GM18907 (cell line): ENCODE results near the gene SMIM32.

Experiments used
- ATAC-seq: cut with Tn5 transposase; IDR thresholded peaks from one replicate; pipeline ENCODE4 v1.9.1; 2021; ENCODE audit warnings: mild to moderate bottlenecking, moderate library complexity; ENCODE audit not compliant: unreplicated experiment

Gene SMIM32

DNA sequence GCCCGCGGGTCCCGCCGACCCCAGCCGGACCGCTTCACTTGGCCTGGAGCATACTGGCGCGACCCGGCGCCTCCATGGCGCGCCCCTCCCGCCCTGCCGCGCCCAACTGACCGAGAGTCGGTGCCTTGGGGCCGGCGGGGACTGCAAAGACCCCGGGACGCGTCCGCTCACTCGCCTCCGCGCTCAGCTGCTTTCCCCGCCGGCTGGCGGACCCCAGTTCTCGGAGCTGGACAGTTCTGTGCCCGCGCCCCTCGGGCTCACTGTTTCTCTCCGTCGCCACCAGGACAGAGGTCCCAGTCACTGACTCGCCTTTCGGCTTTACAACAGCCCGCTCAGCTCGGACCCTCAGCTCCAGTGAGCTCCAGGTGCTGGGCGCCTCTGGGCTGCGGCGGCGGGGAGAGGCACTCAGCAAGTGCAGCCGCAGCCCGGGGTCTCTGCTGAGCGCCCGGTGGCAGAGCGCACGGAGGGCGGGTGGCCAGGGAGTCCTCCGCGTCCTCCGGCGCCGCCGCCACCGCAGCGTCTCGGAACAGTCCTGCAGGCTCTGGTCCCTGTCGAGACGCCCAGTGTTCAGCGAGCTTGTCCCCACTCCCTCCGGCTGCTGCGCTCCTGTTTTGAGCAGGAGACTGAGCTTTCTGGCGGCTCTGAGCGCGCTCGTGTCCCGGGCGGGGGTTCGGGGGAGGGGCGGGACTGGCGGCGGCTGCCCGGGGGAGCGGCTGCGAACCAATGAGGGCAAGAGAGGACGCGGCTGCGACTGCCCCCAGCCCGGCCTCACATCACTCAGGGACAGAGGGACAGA, at the start of gene SMIM32:
Gene SMIM32 (minus strand): TSS at position 637 of the 796 bp plus-strand sequence. CDS start 638 bp downstream, outside the sequence.
- no peak for ATAC-seq

DNA sequence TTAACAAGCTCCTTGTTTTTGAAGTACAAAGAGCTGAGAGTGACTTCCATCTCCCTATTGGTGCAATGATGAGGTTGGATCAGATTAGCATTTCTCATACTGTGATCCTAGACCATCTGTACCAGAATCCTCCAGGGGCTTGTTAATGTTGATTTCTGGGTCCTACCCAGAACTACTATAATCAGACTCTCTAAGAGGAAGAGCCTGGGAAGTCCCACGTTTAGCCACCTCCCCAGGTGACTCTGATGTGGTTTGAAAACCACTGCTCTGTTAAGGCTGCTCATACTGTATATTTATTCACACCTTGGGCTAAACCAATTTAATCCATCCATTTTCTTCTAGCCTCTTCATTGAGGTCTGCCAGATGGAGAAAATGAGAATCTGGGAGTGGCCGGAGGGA, 49.6 kb upstream of the SMIM32 start:
- peak; percentile 82 for ATAC-seq

GRCh38 chr5:136242136-136242535, 49.2 kb upstream of the SMIM32 start:
- ATAC-seq = peak; percentile 66

DNA sequence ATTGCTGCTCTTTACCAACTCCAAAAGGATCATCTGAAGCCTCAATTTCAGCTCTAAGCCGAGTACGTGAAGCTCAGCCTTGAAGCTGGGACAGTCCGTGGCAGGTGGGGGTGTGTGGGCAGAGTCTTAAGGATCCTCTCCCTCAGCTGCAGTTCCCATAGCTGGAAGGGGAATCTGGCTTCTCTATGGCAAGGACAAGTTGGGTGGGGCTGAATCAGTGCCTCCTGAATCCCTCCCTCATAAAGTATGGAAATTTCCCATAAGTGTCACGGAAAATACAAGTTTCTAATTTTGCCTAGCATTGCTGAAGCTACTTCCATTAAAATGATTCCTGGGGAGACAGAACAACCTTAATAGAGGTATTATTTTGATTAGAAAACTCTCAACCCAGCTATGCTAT, 47.9 kb upstream of the SMIM32 start:
- ATAC-seq = no peak

DNA sequence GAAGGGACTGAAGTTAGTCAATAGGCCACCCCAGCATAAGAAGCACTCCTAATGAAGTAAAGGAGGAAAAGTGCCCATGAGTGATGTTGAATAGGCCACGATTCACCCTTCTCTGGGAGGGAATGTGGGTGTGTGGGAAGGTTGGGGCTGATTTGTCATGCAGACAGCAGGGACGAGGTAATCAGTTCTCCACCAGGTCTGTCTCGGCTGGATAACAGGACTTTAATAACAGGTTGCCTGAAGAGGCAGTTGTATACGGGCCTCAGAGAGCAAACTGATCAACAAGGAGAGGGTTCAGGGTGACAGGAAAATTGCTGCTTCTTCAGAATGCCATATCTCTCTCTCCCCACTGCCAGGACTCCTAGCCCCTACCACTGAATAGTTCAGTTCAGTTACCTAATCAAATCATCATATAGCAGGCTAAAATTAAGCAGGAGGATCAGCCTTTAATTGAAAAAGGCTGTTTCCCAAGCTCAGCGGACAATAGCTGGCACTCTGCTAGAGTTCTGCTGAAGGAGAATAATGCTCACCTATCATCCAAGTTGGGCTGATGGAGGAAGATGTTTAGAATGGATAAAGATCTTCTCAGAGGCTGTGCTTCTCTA, 43.6 kb upstream of the SMIM32 start:
- no peak for ATAC-seq

DNA sequence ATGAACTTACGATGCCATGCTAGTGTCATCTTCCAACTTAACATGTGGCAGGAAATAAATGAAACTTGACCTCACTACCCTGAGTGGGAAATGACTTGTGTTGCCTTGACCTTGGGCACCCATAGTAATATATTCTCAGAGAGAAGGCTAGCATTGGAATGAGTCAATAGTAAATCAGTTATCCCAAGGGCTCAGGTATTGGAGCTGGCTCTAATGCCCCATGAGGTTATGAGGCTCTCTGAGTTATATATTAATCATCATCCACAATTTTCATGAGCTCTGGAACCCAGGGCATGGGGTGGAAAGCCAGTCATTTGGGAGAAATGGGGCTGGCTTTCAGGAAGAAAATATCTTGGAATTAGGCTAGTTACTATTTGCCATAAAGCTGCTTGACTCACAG, 42.4 kb upstream of the SMIM32 start:
- ATAC-seq = no peak

DNA sequence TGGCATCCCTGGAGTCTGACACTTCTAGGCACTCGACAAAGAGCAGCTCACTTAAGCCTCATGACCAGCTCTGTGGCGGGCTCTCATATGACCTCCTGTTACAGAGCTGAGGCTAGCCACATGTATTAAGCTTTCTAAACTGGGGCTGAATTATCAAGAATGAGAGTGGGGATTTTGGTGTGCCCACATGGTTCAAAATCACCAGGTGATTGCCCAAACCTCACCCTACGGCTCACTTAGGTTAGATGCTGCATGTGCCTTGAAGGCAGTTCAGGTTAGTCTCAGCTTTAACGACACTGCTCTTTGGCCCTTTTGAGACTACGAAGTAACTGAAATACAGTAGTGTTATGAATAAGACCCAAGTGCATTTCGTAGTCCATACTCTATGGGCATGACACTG, 39.4 kb upstream of the SMIM32 start:
- ATAC-seq = peak; percentile 73

DNA sequence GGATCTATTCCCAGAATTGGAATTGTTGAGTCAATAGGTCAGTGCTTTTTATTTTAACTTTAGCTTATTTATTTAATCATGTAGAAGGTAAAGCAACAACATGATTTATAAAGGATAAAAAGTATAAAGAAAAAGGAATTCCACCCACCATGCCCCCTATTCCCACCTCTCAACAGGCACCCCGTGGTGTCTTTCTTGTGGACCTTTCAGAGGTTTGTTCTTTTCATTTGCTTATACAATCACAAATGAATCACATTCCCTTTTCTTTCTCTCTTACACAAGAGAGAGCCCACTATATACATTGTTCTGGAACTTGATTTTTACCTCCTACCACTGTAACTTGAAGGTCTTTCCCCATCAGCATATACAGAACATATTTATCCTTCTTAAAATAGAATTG, 37.2 kb upstream of the SMIM32 start:
- no peak for ATAC-seq

- no peak for ATAC-seq
Observed at GRCh38 chr5:136228136-136228757, 35.3 kb upstream of the SMIM32 start.

- ATAC-seq = no peak
Observed at GRCh38 chr5:136226401-136226800, 33.4 kb upstream of the SMIM32 start.

GRCh38 chr5:136225796-136226195, 32.8 kb upstream of the SMIM32 start:
- no peak for ATAC-seq

DNA sequence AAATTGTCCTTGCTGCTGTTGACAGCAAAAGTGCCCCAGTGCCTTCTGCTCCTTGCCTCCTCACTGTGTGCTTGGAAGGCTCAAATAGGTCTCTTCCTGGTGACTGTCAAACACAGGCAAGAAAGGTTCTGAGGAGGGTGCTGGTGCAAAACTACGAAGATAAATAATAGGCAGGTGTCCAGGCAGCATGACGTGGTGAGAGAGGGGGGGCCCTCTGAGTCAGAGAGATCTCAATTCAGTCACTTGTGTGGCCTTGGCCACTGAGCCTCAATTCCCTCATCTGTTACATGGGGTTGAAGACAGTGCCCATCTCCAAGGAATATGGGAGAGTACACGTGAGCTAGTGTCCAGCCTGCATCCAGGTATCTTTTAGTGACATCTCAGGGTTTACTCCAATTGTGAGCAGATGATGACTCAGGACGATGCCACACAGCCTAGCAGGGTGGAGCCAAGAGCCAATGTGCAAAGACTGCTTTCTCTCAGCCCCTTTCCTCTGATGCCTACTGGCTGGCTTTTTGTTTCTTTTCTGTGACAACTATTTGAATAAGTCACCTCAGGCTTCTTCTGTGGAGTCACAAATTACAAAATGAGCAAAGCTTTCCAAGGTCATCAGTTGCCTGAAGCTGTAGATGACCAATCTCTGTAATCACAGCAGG, 29.7 kb upstream of the SMIM32 start:
- no peak for ATAC-seq

DNA sequence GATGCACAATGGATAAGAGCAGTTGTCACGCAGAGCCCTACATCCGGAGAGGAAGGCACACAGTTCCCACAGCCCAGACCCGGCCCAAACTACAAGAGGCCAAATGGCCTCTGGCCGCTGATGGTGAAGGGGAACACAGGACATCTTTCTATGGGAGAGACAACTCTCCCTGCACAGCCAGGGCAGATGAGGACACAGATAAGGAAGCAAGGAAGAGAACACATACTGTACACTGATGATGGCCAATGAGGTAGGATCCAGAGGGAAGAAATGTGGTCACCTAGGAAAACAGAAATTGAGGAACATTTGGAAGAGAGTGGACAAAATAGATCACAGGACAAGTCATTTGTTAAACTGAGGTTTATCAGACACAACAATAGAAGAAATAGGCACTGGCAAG, 28.4 kb upstream of the SMIM32 start:
- no peak for ATAC-seq

- ATAC-seq = no peak
Observed at GRCh38 chr5:136216230-136216629, 23.3 kb upstream of the SMIM32 start.

GRCh38 chr5:136215812-136216211, 22.9 kb upstream of the SMIM32 start:
- no peak for ATAC-seq

- no peak for ATAC-seq
Observed at GRCh38 chr5:136213919-136214493, 21.0 kb upstream of the SMIM32 start.

DNA sequence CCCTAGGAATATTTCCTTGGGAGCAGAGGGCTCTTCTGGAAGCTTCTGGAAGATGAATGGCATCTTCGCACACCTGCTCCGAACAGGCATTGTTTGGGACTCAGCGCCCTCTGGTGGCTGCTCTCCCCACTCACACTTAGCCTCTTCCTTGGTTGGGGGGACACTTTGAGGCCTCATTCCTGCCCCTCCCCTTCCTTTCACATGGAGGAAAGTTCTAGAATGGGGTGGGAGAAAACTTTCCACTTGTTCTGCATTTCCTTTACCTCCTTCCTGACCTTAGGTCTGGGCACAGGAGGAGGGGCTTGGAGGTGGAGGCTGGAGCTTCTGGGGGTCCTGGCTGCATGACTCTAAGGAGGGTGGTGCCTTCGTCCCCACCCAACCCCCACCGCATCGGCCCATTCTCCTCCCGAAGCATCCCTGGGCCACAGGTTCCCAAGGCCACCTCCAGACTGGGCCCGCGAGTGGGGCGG, 19.3 kb upstream of the SMIM32 start:
- peak; percentile 63 for ATAC-seq

DNA sequence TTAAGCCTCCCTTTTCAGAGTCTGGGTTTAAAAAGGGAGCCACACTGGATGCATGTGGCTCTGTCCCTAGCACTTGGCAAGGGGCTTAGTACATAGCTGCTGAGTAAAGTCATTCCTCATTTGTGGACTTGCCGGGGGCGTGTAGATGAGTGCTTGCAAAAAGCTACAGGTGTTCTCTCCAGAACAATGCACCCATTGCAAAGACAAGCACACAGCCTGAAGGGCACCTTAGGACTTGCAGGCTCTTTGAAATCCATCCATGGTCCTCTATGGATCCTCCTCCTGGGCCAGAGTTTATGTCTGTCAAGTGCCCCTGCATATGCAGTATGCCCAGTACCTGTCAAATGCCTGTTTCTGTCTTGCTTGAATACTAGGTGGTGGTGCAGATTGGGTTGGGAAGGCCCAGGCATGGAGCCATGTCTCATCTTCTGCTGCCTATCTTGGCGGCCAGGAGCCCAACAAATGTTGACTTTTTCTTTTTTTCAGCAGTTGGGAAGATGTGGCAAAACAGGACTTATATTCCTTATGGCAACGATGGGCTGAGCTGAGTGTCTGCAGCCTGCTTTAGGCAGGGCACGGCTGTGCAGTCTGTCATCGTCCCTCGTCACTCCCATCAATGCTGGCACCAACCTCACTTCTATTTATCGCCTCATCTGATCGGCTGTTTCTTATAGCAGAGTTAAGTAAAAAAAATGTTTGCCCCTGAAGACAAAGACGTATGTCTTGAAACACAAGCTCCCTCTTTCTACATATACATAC, 18.5 kb upstream of the SMIM32 start:
- ATAC-seq = no peak

GRCh38 chr5:136210259-136210658, 17.3 kb upstream of the SMIM32 start:
- ATAC-seq = no peak

DNA sequence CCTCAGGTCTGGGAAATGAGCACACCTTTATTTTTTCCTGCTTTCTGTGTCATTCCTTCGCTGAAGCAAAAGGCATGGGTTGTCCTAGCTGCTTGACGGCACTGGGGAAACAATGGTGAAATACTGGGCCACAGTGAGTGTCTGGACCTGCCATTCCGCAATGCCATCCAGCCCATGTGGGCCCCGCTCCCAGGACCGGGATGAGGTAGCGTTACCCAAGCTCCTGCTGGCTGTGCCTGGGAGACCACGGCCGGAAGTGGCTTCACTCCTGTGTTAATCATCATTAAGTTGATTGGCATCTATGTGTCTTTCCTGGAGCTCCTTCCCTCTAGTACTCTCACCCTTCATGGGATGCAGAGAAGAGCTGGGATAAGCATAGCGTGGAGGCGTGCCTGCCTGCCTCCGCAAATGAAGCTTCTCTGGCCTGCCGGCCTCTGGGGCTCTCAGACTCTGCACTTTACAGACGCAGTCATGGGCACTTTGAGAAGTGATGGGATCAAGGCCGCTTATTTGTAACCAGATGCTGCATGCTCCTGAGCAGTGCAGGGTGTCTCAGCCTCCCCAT, 16.5 kb upstream of the SMIM32 start:
- no peak for ATAC-seq
